Measurements from ENCODE around the gene TCAF1.
"Not testable (repeated sequence)": the region's sequence is repeated elsewhere in the genome, so short reads cannot be mapped to it uniquely, and the experiment has no call there.

The TCAF1 gene

GRCh38 chr7:143846692-143847091 is 55.3 kb downstream of the TCAF1 start:
- TF ChIP-seq L3MBTL2 (conservative IDR thresholded peaks at IDR 0.05) (no peak), HDGF (IDR thresholded peaks at IDR 0.05; ENCODE audit: borderline replicate concordance) (no peak), ZNF384 (IDR thresholded peaks at IDR 0.05) (no peak), FOXM1 (IDR thresholded peaks at IDR 0.05; ENCODE audit: borderline replicate concordance) (no peak)
- ChIA-PET POLR2A (no interaction called here), CTCF (no interaction called here)
- no peak for DNase-seq (ENCODE audit: extremely low spot score)

DNA sequence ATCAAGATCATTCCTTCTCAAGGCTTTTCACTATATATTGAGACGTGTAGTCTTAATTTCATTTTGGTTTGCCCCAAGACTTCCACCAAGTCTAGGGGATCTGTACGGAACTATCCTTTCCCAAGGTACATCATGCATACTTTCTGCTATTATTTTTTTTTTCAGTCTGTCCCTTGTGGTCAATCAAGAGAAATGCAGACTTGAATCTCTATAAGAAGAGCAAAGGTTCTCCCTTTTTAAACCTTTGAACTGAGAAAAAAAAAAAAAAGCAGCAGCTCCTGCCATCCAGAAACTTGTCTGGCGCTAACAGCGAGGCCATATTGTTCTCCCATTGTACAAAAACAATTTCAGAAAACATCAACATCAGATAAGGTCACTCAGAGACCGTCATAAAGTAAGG is 60.3 kb downstream of the TCAF1 start:
- POLR2A ChIA-PET; DNase-seq (ENCODE audit: extremely low spot score); CTCF ChIA-PET: not testable (repeated sequence)

- DNase-seq (ENCODE audit: extremely low spot score); CTCF ChIA-PET; POLR2A ChIA-PET: not testable (repeated sequence)
Measured at GRCh38 chr7:143840062-143840461, 61.9 kb downstream of the TCAF1 start.

DNA sequence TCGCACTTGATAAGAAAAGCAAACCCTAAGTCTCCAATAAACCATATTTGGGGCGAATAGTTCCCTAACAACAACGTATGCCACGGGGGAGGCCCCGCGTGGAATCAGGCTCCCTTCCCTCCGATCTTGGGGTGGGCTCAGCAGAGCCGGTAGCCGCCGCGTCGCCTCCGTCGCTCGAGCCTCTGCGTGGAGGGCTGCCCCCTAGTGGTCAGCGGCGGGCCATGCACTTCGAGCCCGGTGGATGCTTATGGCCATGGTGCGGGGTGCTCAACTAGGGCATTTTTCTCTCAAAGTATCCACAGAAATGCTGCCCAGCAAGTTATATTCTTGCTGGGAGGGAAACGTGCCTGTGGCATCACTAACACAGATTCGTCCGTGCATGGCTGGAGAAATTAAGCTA is 64.8 kb downstream of the TCAF1 start:
- POLR2A ChIA-PET; DNase-seq (ENCODE audit: extremely low spot score); CTCF ChIA-PET: not testable (repeated sequence)

- POLR2A ChIA-PET; DNase-seq (ENCODE audit: extremely low spot score); CTCF ChIA-PET: not testable (repeated sequence)
Measured at GRCh38 chr7:143836622-143837021, 65.4 kb downstream of the TCAF1 start.

- DNase-seq (ENCODE audit: extremely low spot score); CTCF ChIA-PET; POLR2A ChIA-PET: not testable (repeated sequence)
Measured at GRCh38 chr7:143836088-143836487, 65.9 kb downstream of the TCAF1 start.

- POLR2A ChIA-PET, CTCF ChIA-PET: not testable (repeated sequence)
Measured at GRCh38 chr7:143826578-143826977, 75.4 kb downstream of the TCAF1 start.

GRCh38 chr7:143824295-143825135 is 77.5 kb downstream of the TCAF1 start:
- DNase-seq (ENCODE audit: extremely low spot score); POLR2A ChIA-PET; CTCF ChIA-PET: not testable (repeated sequence)

More at GRCh38 chr7:143826578-143826977, 75.4 kb downstream of the TCAF1 start:
- not testable (repeated sequence) for DNase-seq (ENCODE audit: extremely low spot score)

- POLR2A ChIA-PET, CTCF ChIA-PET: not testable (repeated sequence)
Measured at GRCh38 chr7:143823634-143824294, 78.2 kb downstream of the TCAF1 start.

GRCh38 chr7:143821392-143822277 is 80.3 kb downstream of the TCAF1 start:
- DNase-seq (ENCODE audit: extremely low spot score); CTCF ChIA-PET; POLR2A ChIA-PET: not testable (repeated sequence)

More at GRCh38 chr7:143823634-143824294, 78.2 kb downstream of the TCAF1 start:
- not testable (repeated sequence) for DNase-seq (ENCODE audit: extremely low spot score)

GRCh38 chr7:143817873-143818272 is 84.1 kb downstream of the TCAF1 start:
- CTCF ChIA-PET; POLR2A ChIA-PET; DNase-seq (ENCODE audit: extremely low spot score): not testable (repeated sequence)

DNA sequence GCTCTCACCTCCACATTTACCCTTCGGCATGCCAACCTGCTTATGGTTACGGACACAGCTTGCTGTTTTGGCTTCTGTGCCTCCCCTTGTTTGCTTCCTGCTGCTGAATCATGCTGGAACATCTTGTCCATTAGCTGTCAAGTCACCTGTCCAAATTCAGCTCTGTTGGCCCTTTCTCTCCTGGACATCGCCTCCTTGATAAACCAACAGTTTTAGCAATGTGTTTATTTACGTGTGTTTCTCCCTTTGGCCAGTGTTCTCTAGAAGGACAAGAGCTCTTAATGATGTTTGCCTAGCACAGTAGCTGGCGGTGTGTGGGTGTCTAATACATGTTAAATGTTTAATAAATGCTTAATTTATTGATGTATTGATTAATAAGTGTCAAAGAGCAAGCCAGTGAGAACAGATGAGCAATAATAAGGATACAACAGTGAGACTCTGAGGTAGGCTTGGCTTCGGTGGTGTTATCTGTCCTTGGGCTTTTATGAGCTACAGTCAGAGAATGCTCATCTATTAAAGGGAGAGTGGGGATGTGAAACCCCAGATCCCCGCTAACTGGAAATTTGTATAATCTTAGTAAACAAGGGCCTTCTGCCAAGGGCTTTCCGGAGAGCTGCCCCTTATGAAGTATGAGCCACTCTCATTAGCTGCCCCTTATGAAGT is 85.4 kb downstream of the TCAF1 start:
- DNase-seq (ENCODE audit: extremely low spot score); CTCF ChIA-PET; POLR2A ChIA-PET: not testable (repeated sequence)

DNA sequence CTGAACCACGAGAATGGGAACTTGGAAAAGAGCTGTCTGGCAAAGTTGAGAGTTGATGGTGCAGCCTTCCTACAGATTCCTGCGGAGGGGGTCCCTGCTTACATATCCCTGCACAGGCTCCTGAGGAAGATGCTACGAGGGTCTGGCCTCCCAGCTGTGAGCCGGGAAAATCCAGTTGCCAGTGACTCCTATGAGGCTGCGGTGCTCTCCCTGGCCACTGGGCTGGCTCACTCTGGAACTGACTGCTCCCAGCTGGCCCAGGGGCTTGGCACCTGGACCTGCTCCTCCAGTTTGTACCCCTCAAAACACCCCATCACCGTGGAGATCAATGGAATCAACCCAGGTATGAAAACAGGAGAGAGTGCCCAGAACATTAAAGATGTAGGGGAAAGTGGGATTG is 91.3 kb downstream of the TCAF1 start:
- DNase-seq (ENCODE audit: extremely low spot score); POLR2A ChIA-PET; CTCF ChIA-PET: not testable (repeated sequence)

DNA sequence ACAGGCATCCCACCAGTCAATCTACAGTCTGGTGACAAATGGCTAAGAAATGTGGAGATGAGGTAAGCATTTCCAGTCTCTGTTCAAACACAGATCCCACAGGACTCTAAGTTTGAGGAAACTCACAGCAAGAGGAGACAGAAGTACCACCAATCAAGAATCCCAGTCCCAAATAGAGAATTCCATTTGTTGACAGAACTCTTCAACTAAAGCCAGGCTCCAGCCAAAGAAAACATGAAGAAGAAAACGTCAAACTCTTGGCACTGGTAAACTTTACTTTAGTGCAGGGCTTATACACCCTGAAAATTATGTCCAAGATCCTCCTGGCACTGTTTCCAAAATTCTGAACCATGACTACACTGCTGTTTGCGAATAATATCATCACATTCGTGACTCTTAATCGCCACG is 95.3 kb downstream of the TCAF1 start:
- DNase-seq (ENCODE audit: extremely low spot score); POLR2A ChIA-PET; CTCF ChIA-PET: not testable (repeated sequence)
